Measurements from ENCODE around the gene CD247. TPM values are rescaled to one million over a fixed set of nuclear protein-coding genes. Genes with fewer than 3 reads are reported as not detected.

CD247 gene
- total RNA-seq, 2 donors from 2014 or later = 0.96 TPM; not detected in 1

DNA sequence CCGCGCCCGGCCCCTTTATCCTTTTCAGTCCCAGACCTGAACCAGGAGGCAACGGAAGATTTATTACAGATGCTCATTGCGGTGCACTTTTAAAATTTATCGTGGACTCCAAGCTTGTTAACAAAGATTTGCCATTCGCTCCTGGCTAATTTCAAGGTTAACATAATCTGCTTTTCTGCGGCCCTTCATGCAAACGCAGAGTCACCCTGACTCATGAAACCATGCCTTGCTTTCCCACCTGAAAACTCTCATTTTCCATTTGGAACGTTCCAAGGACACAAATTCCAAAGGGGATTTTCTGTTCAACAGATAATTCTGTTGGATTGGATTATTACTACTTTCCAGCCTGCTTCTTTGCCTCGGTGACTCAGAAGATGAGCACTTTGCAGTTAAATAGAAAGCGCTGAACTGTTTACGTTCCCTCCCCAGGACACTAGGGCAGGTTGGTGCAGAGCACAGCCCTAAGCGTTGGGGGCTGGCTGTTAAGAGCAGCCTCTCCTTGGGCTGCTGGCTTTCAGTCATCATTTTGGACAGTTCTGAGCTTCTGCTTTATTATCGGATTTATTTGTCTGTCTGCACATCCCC lies 51.1 kb downstream of the CD247 start:
- H3K4me3 ChIP-seq = no peak overlapping the region
- no peak overlapping the region for H3K27ac ChIP-seq
- no peaks in the 10 kb centered on the region for H3K36me3 ChIP-seq
- no peak for DNase-seq (ENCODE audit: low spot score)
- H3K4me1 ChIP-seq (replicated peaks) = no peaks in the 10 kb centered on the region
- no peaks in the 10 kb centered on the region for H3K9me3 ChIP-seq
- H3K27me3 ChIP-seq (replicated peaks; ENCODE audit: insufficient read depth) = no peaks in the 10 kb centered on the region
- 71% methylated on average over 15 of the region's 15 CpGs for WGBS
- TF ChIP-seq POLR2A (IDR thresholded peaks at IDR 0.05) (no peak), POLR2AphosphoS5 (IDR thresholded peaks at IDR 0.05) (no peak)
- TF ChIP-seq, protein P1, sequence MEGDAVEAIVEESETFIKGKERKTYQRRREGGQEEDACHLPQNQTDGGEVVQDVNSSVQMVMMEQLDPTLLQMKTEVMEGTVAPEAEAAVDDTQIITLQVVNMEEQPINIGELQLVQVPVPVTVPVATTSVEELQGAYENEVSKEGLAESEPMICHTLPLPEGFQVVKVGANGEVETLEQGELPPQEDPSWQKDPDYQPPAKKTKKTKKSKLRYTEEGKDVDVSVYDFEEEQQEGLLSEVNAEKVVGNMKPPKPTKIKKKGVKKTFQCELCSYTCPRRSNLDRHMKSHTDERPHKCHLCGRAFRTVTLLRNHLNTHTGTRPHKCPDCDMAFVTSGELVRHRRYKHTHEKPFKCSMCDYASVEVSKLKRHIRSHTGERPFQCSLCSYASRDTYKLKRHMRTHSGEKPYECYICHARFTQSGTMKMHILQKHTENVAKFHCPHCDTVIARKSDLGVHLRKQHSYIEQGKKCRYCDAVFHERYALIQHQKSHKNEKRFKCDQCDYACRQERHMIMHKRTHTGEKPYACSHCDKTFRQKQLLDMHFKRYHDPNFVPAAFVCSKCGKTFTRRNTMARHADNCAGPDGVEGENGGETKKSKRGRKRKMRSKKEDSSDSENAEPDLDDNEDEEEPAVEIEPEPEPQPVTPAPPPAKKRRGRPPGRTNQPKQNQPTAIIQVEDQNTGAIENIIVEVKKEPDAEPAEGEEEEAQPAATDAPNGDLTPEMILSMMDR (IDR thresholded peaks at IDR 0.05) = no peak
- intact Hi-C loops (cut with DNase I) = no loop called here

DNA sequence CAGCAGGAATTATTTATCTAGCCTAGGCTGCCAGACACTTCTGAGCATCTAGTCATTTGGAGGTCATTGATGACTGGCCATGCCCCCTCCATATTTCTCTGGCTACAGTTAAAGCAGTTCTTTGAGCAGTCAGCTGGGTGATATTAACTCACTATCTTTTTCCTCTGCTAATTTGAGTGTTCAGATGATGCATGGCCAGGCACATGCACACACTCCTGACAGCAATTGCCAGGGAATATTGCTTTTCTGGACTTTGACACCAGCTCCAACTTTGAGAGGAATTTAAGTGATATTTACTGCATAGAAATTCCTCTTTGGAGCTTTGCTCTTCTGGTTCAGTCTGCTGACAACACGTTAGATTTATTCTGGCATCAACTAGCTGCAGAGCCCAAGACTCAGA lies 52.6 kb downstream of the CD247 start:
- no peak overlapping the region for H3K27ac ChIP-seq
- H3K4me1 ChIP-seq (replicated peaks) = no peaks in the 10 kb centered on the region
- H3K4me3 ChIP-seq = no peak overlapping the region
- 59% methylated on average over 1 of the region's 1 CpG for WGBS
- no peaks in the 10 kb centered on the region for H3K27me3 ChIP-seq (replicated peaks; ENCODE audit: insufficient read depth)
- no peaks in the 10 kb centered on the region for H3K9me3 ChIP-seq
- no peak for TF ChIP-seq POLR2AphosphoS5 (IDR thresholded peaks at IDR 0.05)
- no peak for TF ChIP-seq POLR2A (IDR thresholded peaks at IDR 0.05)
- TF ChIP-seq, protein P1 (IDR thresholded peaks at IDR 0.05) = no peak
- no peaks in the 10 kb centered on the region for H3K36me3 ChIP-seq
- no peak for DNase-seq (ENCODE audit: low spot score)
- intact Hi-C loops (cut with DNase I) = no loop called here

DNA sequence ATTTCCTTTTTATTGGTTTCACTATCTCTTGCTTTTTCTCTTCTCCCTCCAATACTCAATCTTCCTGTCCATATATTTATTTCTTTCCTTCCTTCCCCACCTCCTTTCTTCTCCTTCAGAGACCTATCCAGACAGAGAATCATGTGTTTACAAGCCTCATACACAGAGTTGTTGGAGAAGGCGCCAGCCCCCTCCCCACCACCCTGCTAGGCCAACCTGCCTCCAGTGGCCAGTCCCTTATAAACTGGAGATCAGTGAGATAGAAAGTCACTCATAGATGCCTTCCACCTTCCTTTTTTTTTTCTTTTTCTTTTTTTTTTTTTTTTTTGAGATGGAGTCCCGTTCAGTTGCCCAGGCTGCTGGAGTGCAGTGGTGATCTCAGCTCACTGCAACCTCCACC lies 53.3 kb downstream of the CD247 start:
- Histone ChIP-seq H3K9me3 (no peaks in the 10 kb centered on the region), H3K27me3 (replicated peaks; ENCODE audit: insufficient read depth) (no peaks in the 10 kb centered on the region), H3K36me3 (no peaks in the 10 kb centered on the region), H3K27ac (no peak overlapping the region), H3K4me3 (no peak overlapping the region), H3K4me1 (replicated peaks) (no peaks in the 10 kb centered on the region)
- DNase-seq (ENCODE audit: low spot score) = no peak
- intact Hi-C loops (cut with DNase I) = no loop called here
- 98% methylated on average over 2 of the region's 2 CpGs for WGBS
- TF ChIP-seq POLR2AphosphoS5 (IDR thresholded peaks at IDR 0.05) = no peak
- TF ChIP-seq, protein P1 (IDR thresholded peaks at IDR 0.05) = no peak
- TF ChIP-seq POLR2A (IDR thresholded peaks at IDR 0.05) = no peak

DNA sequence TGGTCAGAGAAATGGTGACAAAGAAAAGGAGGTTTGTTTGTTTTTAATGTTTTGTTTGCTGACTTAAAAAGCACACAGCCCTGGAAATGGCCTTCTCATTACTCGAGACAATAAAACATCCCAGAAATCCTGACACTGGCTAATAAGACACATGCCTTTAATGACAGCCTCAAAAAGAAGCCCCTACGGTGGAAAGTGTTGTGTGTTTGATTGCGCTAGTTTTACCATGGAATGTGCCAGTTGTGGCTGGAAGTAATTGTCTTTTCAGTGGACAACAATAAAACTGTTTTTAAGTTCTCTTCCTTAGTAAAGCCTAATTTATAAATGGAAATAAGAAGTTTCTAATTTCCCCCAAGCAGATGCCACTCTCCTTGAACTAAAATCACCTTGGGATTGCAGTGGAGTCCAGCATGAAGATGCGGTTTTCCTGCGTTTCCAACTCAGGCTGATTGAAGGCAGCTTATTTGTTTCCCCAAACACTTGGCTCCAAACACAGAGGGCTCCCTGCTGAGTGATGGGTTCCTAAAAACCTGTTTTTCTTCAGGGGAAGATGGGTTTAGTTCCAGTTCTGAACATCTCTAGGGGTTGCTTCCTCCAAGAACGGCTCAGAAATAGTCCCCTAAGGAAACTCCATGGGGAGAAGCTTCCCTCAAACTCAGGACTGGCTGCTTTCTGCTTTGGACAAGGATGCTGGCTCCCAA lies 54.3 kb downstream of the CD247 start:
- DNase-seq (ENCODE audit: low spot score) = no peak
- intact Hi-C loops (cut with DNase I) = no loop called here
- no peaks in the 10 kb centered on the region for H3K9me3 ChIP-seq
- H3K27ac ChIP-seq = no peak overlapping the region
- no peaks in the 10 kb centered on the region for H3K4me1 ChIP-seq (replicated peaks)
- H3K27me3 ChIP-seq (replicated peaks; ENCODE audit: insufficient read depth) = no peaks in the 10 kb centered on the region
- H3K36me3 ChIP-seq = no peaks in the 10 kb centered on the region
- TF ChIP-seq POLR2A (IDR thresholded peaks at IDR 0.05) (no peak), POLR2AphosphoS5 (IDR thresholded peaks at IDR 0.05) (no peak)
- TF ChIP-seq, protein P1 (IDR thresholded peaks at IDR 0.05) = no peak
- no peak overlapping the region for H3K4me3 ChIP-seq
- WGBS = 77% methylated on average over 6 of the region's 6 CpGs

DNA sequence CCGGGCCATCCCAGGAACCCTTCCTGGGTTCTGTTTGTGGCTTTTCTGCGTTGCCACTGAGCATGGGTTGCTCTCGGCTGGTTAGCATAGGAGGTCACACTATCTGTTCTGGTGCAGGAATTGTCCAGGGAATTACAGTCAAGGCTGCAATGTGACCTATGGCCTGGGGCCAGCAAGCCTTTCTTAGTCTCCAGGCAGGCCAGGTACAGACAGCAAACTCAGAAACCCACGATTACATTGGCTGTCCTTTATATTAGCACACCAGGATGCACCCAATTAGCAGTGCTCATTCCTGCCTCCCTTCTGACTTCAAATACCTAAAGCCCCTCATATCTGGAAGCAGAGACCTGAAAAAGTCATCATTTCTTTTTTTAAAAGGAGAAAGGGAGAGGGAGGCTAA lies 55.2 kb downstream of the CD247 start:
- Histone ChIP-seq H3K4me1 (replicated peaks) (no peaks in the 10 kb centered on the region), H3K9me3 (no peaks in the 10 kb centered on the region), H3K27me3 (replicated peaks; ENCODE audit: insufficient read depth) (no peaks in the 10 kb centered on the region), H3K27ac (no peak overlapping the region), H3K4me3 (no peak overlapping the region), H3K36me3 (no peaks in the 10 kb centered on the region)
- WGBS = 80% methylated on average over 4 of the region's 4 CpGs
- no peak for TF ChIP-seq POLR2A (IDR thresholded peaks at IDR 0.05)
- TF ChIP-seq POLR2AphosphoS5 (IDR thresholded peaks at IDR 0.05) = no peak
- TF ChIP-seq, protein P1 (IDR thresholded peaks at IDR 0.05) = no peak
- no peak for DNase-seq (ENCODE audit: low spot score)
- intact Hi-C loops (cut with DNase I) = no loop called here

Data from prostate gland (tissue), 2 donors.